ENCODE results near the gene SLC6A20. TPM values are rescaled to one million over a fixed set of nuclear protein-coding genes. Genes with fewer than 3 reads are reported as not detected.

The SLC6A20 gene
- total RNA-seq, 4 donors from 2014 or later = 0.19 to 0.33 (median 0.29) TPM; not detected in 1

DNA sequence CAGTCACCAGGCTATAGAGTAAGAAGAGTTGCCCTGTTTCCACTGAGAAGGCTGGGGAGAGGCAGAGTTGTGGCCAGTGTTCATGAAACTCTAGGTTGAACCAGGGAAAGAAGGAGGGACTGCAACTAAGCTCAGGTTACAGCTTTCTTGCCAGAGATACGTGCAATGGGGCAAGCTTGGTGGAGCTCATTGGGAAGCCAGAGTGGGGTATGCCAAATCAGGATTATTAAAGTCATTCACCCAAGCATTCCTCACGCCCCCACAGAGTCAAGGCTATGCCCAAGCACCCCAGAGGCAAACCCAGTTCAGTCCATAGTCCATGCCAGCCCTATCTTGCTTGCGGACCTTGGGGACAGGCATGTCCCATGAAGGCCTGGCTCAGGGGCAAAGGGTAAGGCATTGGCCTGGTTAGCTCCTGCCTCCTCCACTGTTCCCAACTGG, 17.6 kb downstream of the SLC6A20 start:
- intact Hi-C loops (cut with DNase I) = no loop called here
- 90% methylated on average over 3 of the region's 3 CpGs for WGBS
- Histone ChIP-seq H3K4me1 (no peaks in the 10 kb centered on the region), H3K36me3 (no peaks in the 10 kb centered on the region), H3K4me3 (no peak overlapping the region), H3K27me3 (no peaks in the 10 kb centered on the region), H3K27ac (replicated peaks in 1 of 4) (no peak overlapping the region), H3K9me3 (no peaks in the 10 kb centered on the region)
- TF ChIP-seq POLR2A (IDR thresholded peaks at IDR 0.05; ENCODE audit: low read depth) (no peak), EP300 (IDR thresholded peaks at IDR 0.05) (no peak), POLR2AphosphoS5 (IDR thresholded peaks at IDR 0.05) (no peak)
- TF ChIP-seq, protein P1, sequence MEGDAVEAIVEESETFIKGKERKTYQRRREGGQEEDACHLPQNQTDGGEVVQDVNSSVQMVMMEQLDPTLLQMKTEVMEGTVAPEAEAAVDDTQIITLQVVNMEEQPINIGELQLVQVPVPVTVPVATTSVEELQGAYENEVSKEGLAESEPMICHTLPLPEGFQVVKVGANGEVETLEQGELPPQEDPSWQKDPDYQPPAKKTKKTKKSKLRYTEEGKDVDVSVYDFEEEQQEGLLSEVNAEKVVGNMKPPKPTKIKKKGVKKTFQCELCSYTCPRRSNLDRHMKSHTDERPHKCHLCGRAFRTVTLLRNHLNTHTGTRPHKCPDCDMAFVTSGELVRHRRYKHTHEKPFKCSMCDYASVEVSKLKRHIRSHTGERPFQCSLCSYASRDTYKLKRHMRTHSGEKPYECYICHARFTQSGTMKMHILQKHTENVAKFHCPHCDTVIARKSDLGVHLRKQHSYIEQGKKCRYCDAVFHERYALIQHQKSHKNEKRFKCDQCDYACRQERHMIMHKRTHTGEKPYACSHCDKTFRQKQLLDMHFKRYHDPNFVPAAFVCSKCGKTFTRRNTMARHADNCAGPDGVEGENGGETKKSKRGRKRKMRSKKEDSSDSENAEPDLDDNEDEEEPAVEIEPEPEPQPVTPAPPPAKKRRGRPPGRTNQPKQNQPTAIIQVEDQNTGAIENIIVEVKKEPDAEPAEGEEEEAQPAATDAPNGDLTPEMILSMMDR (IDR thresholded peaks at IDR 0.05) = no peak
- DNase-seq (ENCODE audit: extremely low spot score) = no peak

DNA sequence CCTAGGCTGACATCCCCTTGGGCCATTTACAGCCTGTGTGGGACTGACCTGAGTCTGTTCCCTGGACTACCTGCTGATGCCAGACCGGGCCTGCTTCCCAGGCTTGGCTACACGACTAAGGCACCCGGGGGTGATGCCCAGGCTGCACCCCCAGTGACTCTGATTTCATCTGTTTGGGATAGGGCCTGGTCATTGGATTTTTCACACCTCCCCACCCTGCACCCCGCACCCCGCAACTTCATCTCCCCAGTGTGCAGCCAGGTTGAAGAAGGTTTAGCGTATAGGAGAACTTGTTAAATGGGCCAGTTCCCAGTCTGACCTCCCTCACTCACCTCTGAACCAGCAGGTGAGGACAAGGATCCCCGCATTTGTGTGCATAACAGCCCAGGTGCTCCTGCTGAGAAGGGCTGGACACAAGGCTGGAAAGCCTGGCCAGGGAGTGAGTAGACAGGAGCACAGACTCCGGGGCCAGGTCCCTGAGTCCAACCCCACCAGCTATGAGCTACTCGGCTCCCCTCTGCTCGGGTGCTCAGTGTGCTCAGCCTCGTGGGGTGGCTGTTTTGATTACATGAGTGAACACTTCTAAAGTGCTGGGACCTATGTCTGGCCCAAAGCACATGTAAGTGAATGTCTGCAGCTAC, 18.5 kb downstream of the SLC6A20 start:
- DNase-seq (ENCODE audit: extremely low spot score) = no peak
- H3K27ac ChIP-seq (replicated peaks in 1 of 4) = no peak overlapping the region
- H3K36me3 ChIP-seq = no peaks in the 10 kb centered on the region
- H3K4me1 ChIP-seq = no peaks in the 10 kb centered on the region
- TF ChIP-seq EP300 (IDR thresholded peaks at IDR 0.05) (no peak), POLR2AphosphoS5 (IDR thresholded peaks at IDR 0.05) (no peak), POLR2A (IDR thresholded peaks at IDR 0.05; ENCODE audit: low read depth) (no peak)
- TF ChIP-seq, protein P1 (IDR thresholded peaks at IDR 0.05) = no peak
- no peak overlapping the region for H3K4me3 ChIP-seq
- no peaks in the 10 kb centered on the region for H3K27me3 ChIP-seq
- H3K9me3 ChIP-seq = no peaks in the 10 kb centered on the region
- intact Hi-C loops (cut with DNase I) = no loop called here
- WGBS = 88% methylated on average over 10 of the region's 11 CpGs

DNA sequence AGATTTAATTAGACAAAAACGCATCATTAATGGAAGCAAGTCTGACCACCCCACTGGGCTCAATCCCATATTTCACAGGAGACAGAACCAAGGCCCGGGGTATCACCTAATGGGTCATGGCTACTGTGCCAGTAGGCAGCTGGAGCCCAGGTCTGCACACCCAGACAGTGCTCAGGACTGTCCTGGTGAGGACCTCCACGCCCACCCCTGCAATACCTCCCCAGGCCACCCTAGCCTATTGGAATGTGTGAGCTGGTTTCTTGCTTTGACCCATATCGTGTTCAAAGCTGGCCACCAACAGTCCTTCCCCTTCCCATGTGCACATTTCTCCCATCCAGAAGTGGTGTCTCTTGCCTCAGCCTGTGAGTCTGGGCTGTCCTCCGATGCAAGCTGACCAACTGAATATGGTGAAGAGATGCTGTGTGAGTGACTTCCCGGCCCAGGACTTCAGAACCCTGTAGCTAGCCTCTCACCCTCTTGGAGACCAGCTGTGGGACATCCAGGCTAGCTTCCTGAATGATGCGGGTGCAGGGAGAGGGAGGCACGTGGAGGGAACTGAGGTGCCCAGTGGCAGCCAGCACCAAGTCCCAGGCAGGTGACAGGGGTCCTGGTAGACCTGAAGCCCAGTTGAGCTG, 19.1 kb downstream of the SLC6A20 start:
- DNase-seq (ENCODE audit: extremely low spot score) = no peak
- intact Hi-C loops (cut with DNase I) = no loop called here
- TF ChIP-seq EP300 (IDR thresholded peaks at IDR 0.05) (no peak), POLR2A (IDR thresholded peaks at IDR 0.05; ENCODE audit: low read depth) (no peak), POLR2AphosphoS5 (IDR thresholded peaks at IDR 0.05) (no peak)
- TF ChIP-seq, protein P1 (IDR thresholded peaks at IDR 0.05) = no peak
- Histone ChIP-seq H3K9me3 (no peaks in the 10 kb centered on the region), H3K4me3 (no peak overlapping the region), H3K27ac (replicated peaks in 1 of 4) (no peak overlapping the region), H3K36me3 (no peaks in the 10 kb centered on the region), H3K27me3 (no peaks in the 10 kb centered on the region), H3K4me1 (no peaks in the 10 kb centered on the region)
- 88% methylated on average over 7 of the region's 8 CpGs for WGBS

DNA sequence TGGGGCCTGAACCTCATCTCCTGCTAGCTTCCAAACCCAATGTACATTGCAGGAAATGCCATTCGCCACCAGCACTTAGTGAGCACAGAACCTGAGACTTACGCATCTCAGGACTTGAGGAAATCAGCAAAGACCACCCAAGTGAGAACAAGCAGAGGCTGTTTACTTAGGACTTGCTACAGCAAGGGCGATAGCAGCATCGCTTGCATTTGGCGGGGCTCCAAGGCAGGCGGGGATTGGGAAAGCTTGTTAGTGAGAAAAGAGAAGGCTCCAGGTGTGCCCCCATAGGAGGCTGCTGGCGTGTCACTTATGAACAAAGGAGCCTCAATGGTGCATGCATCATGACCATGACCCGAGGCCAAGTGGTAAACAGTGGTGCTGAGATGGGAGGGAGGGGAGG, 19.7 kb downstream of the SLC6A20 start:
- Histone ChIP-seq H3K9me3 (no peaks in the 10 kb centered on the region), H3K36me3 (no peaks in the 10 kb centered on the region), H3K4me3 (no peak overlapping the region), H3K27ac (replicated peaks in 1 of 4) (no peak overlapping the region), H3K27me3 (no peaks in the 10 kb centered on the region), H3K4me1 (no peaks in the 10 kb centered on the region)
- no peak for DNase-seq (ENCODE audit: extremely low spot score)
- TF ChIP-seq POLR2AphosphoS5 (IDR thresholded peaks at IDR 0.05) (no peak), EP300 (IDR thresholded peaks at IDR 0.05) (no peak), POLR2A (IDR thresholded peaks at IDR 0.05; ENCODE audit: low read depth) (no peak)
- TF ChIP-seq, protein P1 (IDR thresholded peaks at IDR 0.05) = no peak
- 80% methylated on average over 8 of the region's 8 CpGs for WGBS
- intact Hi-C loops (cut with DNase I) = no loop called here

Data from esophagus muscularis mucosa (tissue), 4 donors.